Measurements from ENCODE around the gene HDAC7.

HDAC7 gene

GRCh38 chr12:47736877-47737676 lies 82.6 kb downstream of the HDAC7 start:
- H3K9me3 ChIP-seq (ENCODE audit: control insufficient read depth, low read length), result no peaks in the 10 kb centered on the region
- H3K4me3 ChIP-seq (ENCODE audit: low read length), result no peak overlapping the region
- peaks cover 43% of the 10 kb centered on the region for H3K4me1 ChIP-seq (ENCODE audit: control insufficient read depth, insufficient read depth, low read length)
- no peaks in the 10 kb centered on the region for H3K27me3 ChIP-seq (ENCODE audit: control insufficient read depth, insufficient read depth, low read length)
- H3K9ac ChIP-seq (ENCODE audit: low read length), result no peak overlapping the region
- no peaks in the 10 kb centered on the region for H3K36me3 ChIP-seq (ENCODE audit: control insufficient read depth, insufficient read depth, low read length)

- Histone ChIP-seq H3K4me3 (ENCODE audit: low read length) (no peak overlapping the region), H3K36me3 (ENCODE audit: control insufficient read depth, insufficient read depth, low read length) (no peaks in the 10 kb centered on the region), H3K27me3 (ENCODE audit: control insufficient read depth, insufficient read depth, low read length) (no peaks in the 10 kb centered on the region), H3K9me3 (ENCODE audit: control insufficient read depth, low read length) (no peaks in the 10 kb centered on the region), H3K4me1 (ENCODE audit: control insufficient read depth, insufficient read depth, low read length) (peaks cover 35% of the 10 kb centered on the region), H3K9ac (ENCODE audit: low read length) (no peak overlapping the region)
Measured at GRCh38 chr12:47736216-47736615, 83.5 kb downstream of the HDAC7 start.

- no peak overlapping the region for H3K4me3 ChIP-seq (ENCODE audit: low read length)
- H3K9ac ChIP-seq (ENCODE audit: low read length), result no peak overlapping the region
- H3K4me1 ChIP-seq (ENCODE audit: control insufficient read depth, insufficient read depth, low read length), result peaks cover 31% of the 10 kb centered on the region
- no peaks in the 10 kb centered on the region for H3K9me3 ChIP-seq (ENCODE audit: control insufficient read depth, low read length)
- H3K27me3 ChIP-seq (ENCODE audit: control insufficient read depth, insufficient read depth, low read length), result no peaks in the 10 kb centered on the region
- H3K36me3 ChIP-seq (ENCODE audit: control insufficient read depth, insufficient read depth, low read length), result no peaks in the 10 kb centered on the region
Measured at GRCh38 chr12:47735649-47736048, 84.1 kb downstream of the HDAC7 start.

- Histone ChIP-seq H3K9ac (ENCODE audit: low read length) (no peak overlapping the region), H3K9me3 (ENCODE audit: control insufficient read depth, low read length) (no peaks in the 10 kb centered on the region), H3K27me3 (ENCODE audit: control insufficient read depth, insufficient read depth, low read length) (no peaks in the 10 kb centered on the region), H3K4me3 (ENCODE audit: low read length) (no peak overlapping the region), H3K4me1 (ENCODE audit: control insufficient read depth, insufficient read depth, low read length) (peaks cover 37% of the 10 kb centered on the region), H3K36me3 (ENCODE audit: control insufficient read depth, insufficient read depth, low read length) (no peaks in the 10 kb centered on the region)
Measured at GRCh38 chr12:47734725-47735480, 84.8 kb downstream of the HDAC7 start.

GRCh38 chr12:47733142-47733541 lies 86.6 kb downstream of the HDAC7 start:
- Histone ChIP-seq H3K36me3 (ENCODE audit: control insufficient read depth, insufficient read depth, low read length) (no peaks in the 10 kb centered on the region), H3K9ac (ENCODE audit: low read length) (no peak overlapping the region), H3K4me1 (ENCODE audit: control insufficient read depth, insufficient read depth, low read length) (peaks cover 39% of the 10 kb centered on the region), H3K4me3 (ENCODE audit: low read length) (no peak overlapping the region), H3K27me3 (ENCODE audit: control insufficient read depth, insufficient read depth, low read length) (no peaks in the 10 kb centered on the region), H3K9me3 (ENCODE audit: control insufficient read depth, low read length) (no peaks in the 10 kb centered on the region)
